Endodermal cell (in vitro differentiated cells): ENCODE results near the gene USP4. TPM values are rescaled to one million over a fixed set of nuclear protein-coding genes. Genes with fewer than 3 reads are reported as not detected.

Source experiments
- DNase-seq: peaks from one replicate; pipeline ENCODE4 v3.0.0-alpha.2; 2017
- H3K27ac ChIP-seq: 2 replicates; pipeline ENCODE4 v1.5.1; 2013; ENCODE audit warnings: mild to moderate bottlenecking, low read depth, low read length, moderate library complexity
- H3K27me3 ChIP-seq: 2 replicates; pipeline ENCODE4 v1.6.1; 2013; ENCODE audit warnings: mild to moderate bottlenecking, low read length, moderate library complexity; ENCODE audit not compliant: insufficient read depth, control insufficient read depth, poor library complexity, severe bottlenecking
- H3K36me3 ChIP-seq: 2 replicates; pipeline ENCODE4 v1.7.0; 2013; ENCODE audit warnings: mild to moderate bottlenecking, low read length, moderate library complexity; ENCODE audit not compliant: control insufficient read depth, insufficient read depth
- H3K4me1 ChIP-seq: one replicate; pipeline ENCODE4 v1.7.0; 2013; ENCODE audit warnings: low read length; ENCODE audit not compliant: control insufficient read depth, insufficient read depth
- H3K4me3 ChIP-seq: 2 replicates; pipeline ENCODE4 v1.5.1; 2013; ENCODE audit warnings: mild to moderate bottlenecking, low read length, moderate library complexity
- H3K9ac ChIP-seq: 2 replicates; pipeline ENCODE4 v1.6.1; 2013; ENCODE audit warnings: mild to moderate bottlenecking, low read length, moderate library complexity; ENCODE audit not compliant: poor library complexity, severe bottlenecking; ENCODE audit errors: extremely low read depth
- H3K9me3 ChIP-seq: 2 replicates; pipeline ENCODE4 v1.6.1; 2013; ENCODE audit warnings: mild to moderate bottlenecking, low read length, moderate library complexity; ENCODE audit not compliant: control insufficient read depth
- H3K27ac Mint-ChIP-seq: 2 replicates; pipeline ENCODE4 v1.8.0; 2020; ENCODE audit warnings: mixed read lengths
- H3K27me3 Mint-ChIP-seq: 2 replicates; pipeline ENCODE4 v1.8.0; 2021; ENCODE audit warnings: mild to moderate bottlenecking, mixed read lengths; ENCODE audit not compliant: insufficient read depth
- H3K36me3 Mint-ChIP-seq: 2 replicates; pipeline ENCODE4 v1.8.0; 2020; ENCODE audit warnings: low read depth, mixed read lengths
- H3K4me1 Mint-ChIP-seq: 2 replicates; pipeline ENCODE4 v1.8.0; 2020; ENCODE audit warnings: mixed read lengths
- H3K4me3 Mint-ChIP-seq: 2 replicates; pipeline ENCODE4 v1.8.0; 2020; ENCODE audit warnings: mild to moderate bottlenecking, moderate library complexity, mixed read lengths
- H3K9me3 Mint-ChIP-seq: 2 replicates; pipeline ENCODE4 v1.8.0; 2020; ENCODE audit warnings: mild to moderate bottlenecking, mixed read lengths
- CTCF ChIP-seq: fragments of 200-600 bp; sonication (generic); conservative IDR thresholded peaks from 2 replicates; pipeline ENCODE4 v1.5.0; 2021; ENCODE audit warnings: antibody characterized with exemption, mild to moderate bottlenecking
- WGBS, 2 experiments: methylation state at CpG; one replicate each; pipeline versions ENCODE4 v1.1.5 to v1.1.7; 2013; ENCODE audit warnings: missing lambda C conversion rate in 2 of 2, mixed read lengths in 1 of 2; ENCODE audit not compliant: insufficient coverage in 1 of 2, insufficient read length in 1 of 2; 5-methylcytosine and 5-hydroxymethylcytosine counted together
- total RNA-seq, 2 donors: library from RNA; stranded (reverse); fragmentation: NEBNext Ultra II Directional in 1 of 2; extraction: Animal tissue kit (Norgen Biotek cat#: 25700) in 1 of 2; gene quantifications; 2 replicates in 1 of 2; 3 replicates in 1 of 2; pipeline ENCODE4 v1.2.1, GENCODE V29; 2021

The USP4 gene
- total RNA-seq, 2 donors from 2014 or later: 48.3 to 48.9 TPM

- H3K27ac ChIP-seq: no peak overlapping the region
- H3K4me1 ChIP-seq: no peaks in the 10 kb centered on the region
- H3K27ac Mint-ChIP-seq: no peak overlapping the region
- H3K27me3 ChIP-seq: no peaks in the 10 kb centered on the region
- peaks cover 50% of the 10 kb centered on the region for H3K36me3 Mint-ChIP-seq
- no peak overlapping the region for H3K4me3 Mint-ChIP-seq
- H3K4me3 ChIP-seq: no peak overlapping the region
- H3K9ac ChIP-seq: no peak overlapping the region
- no peak for TF ChIP-seq CTCF
- no peaks in the 10 kb centered on the region for H3K9me3 Mint-ChIP-seq
- no peaks in the 10 kb centered on the region for H3K27me3 Mint-ChIP-seq
- no peaks in the 10 kb centered on the region for H3K9me3 ChIP-seq
- no peaks in the 10 kb centered on the region for H3K4me1 Mint-ChIP-seq
- 100% methylated on average over 1 of the region's 1 CpG; no CpG with 5 or more reads in 1 of the 2 experiments for WGBS, 2 experiments
- peaks cover 63% of the 10 kb centered on the region for H3K36me3 ChIP-seq
- DNase-seq: no peak
Observed at GRCh38 chr3:49310677-49311076, 29.2 kb downstream of the USP4 start.

GRCh38 chr3:49305608-49306007, 34.2 kb downstream of the USP4 start:
- TF ChIP-seq CTCF: no peak
- Histone ChIP-seq H3K36me3 (peaks cover 60% of the 10 kb centered on the region), H3K4me3 (no peak overlapping the region), H3K9me3 (no peaks in the 10 kb centered on the region), H3K9ac (no peak overlapping the region), H3K27me3 (no peaks in the 10 kb centered on the region), H3K27ac (no peak overlapping the region), H3K4me1 (no peaks in the 10 kb centered on the region)
- Mint-ChIP-seq H3K9me3 (no peaks in the 10 kb centered on the region), H3K4me1 (no peaks in the 10 kb centered on the region), H3K4me3 (no peak overlapping the region), H3K36me3 (peaks cover 60% of the 10 kb centered on the region), H3K27ac (no peak overlapping the region), H3K27me3 (no peaks in the 10 kb centered on the region)
- WGBS, 2 experiments: 97 to 100% methylated on average over 2 to 5 of the region's 5 CpGs
- no peak for DNase-seq

GRCh38 chr3:49302613-49303012, 37.2 kb downstream of the USP4 start:
- Mint-ChIP-seq H3K4me1 (no peaks in the 10 kb centered on the region), H3K36me3 (peaks cover 69% of the 10 kb centered on the region), H3K27ac (no peak overlapping the region), H3K9me3 (no peaks in the 10 kb centered on the region), H3K4me3 (no peak overlapping the region), H3K27me3 (no peaks in the 10 kb centered on the region)
- DNase-seq: no peak
- no peak for TF ChIP-seq CTCF
- Histone ChIP-seq H3K4me3 (no peak overlapping the region), H3K9ac (no peak overlapping the region), H3K27me3 (no peaks in the 10 kb centered on the region), H3K27ac (no peak overlapping the region), H3K4me1 (no peaks in the 10 kb centered on the region), H3K9me3 (no peaks in the 10 kb centered on the region), H3K36me3 (peaks cover 63% of the 10 kb centered on the region)
- WGBS, 2 experiments: 93% methylated on average over 1 of the region's 1 CpG; no CpG with 5 or more reads in 1 of the 2 experiments
